ENCODE measurements around the gene PRPF6.

GRCh38 chr20:64029293-64030117, 48.6 kb downstream of the PRPF6 start:
- TF ChIP-seq ZFX (IDR thresholded peaks at IDR 0.05; ENCODE audit: borderline replicate concordance) = no peak
- TF ChIP-seq, protein P1, sequence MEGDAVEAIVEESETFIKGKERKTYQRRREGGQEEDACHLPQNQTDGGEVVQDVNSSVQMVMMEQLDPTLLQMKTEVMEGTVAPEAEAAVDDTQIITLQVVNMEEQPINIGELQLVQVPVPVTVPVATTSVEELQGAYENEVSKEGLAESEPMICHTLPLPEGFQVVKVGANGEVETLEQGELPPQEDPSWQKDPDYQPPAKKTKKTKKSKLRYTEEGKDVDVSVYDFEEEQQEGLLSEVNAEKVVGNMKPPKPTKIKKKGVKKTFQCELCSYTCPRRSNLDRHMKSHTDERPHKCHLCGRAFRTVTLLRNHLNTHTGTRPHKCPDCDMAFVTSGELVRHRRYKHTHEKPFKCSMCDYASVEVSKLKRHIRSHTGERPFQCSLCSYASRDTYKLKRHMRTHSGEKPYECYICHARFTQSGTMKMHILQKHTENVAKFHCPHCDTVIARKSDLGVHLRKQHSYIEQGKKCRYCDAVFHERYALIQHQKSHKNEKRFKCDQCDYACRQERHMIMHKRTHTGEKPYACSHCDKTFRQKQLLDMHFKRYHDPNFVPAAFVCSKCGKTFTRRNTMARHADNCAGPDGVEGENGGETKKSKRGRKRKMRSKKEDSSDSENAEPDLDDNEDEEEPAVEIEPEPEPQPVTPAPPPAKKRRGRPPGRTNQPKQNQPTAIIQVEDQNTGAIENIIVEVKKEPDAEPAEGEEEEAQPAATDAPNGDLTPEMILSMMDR (IDR thresholded peaks at IDR 0.05) = no peak

Measured in 22Rv1 (cell line).